Neutrophil (primary cell): Measurements from ENCODE around the gene NKRF.
"Not testable (repeated sequence)": the region's sequence is repeated elsewhere in the genome, so short reads cannot be mapped to it uniquely, and the experiment has no call there.

ENCODE experiments used
- H3K27ac ChIP-seq: fragments of 200-600 bp; sonication (generic); 2 replicates; pipeline ENCODE4 v1.5.1; 2016; ENCODE audit warnings: mild to moderate bottlenecking, moderate library complexity
- H3K27me3 ChIP-seq: fragments of 200-600 bp; sonication (generic); 2 replicates; pipeline ENCODE4 v1.6.0; 2016; ENCODE audit warnings: mild to moderate bottlenecking
- H3K36me3 ChIP-seq: fragments of 200-600 bp; sonication (generic); 2 replicates; pipeline ENCODE4 v1.5.1; 2017
- H3K4me1 ChIP-seq, 2 experiments: fragments of 200-600 bp in 1 of 2; sonication (generic) in 1 of 2; 1 replicate in 1 of 2; 2 replicates in 1 of 2; pipeline versions ENCODE4 v1.5.1 to v1.6.1; 2013 to 2016; ENCODE audit warnings: low read depth in 1 of 2, low read length in 1 of 2, mild to moderate bottlenecking in 1 of 2, moderate library complexity in 1 of 2; ENCODE audit not compliant: control insufficient read depth in 1 of 2, insufficient read depth in 1 of 2
- H3K4me3 ChIP-seq, 2 experiments: fragments of 200-600 bp in 1 of 2; sonication (generic) in 1 of 2; 1 replicate in 1 of 2; 2 replicates in 1 of 2; pipeline ENCODE4 v1.5.1; 2013 to 2016; ENCODE audit warnings: low read depth in 1 of 2, low read length in 1 of 2, mild to moderate bottlenecking in 1 of 2, moderate library complexity in 1 of 2
- H3K9me3 ChIP-seq: fragments of 200-600 bp; sonication (generic); 2 replicates; pipeline ENCODE4 v1.5.1; 2016
- CTCF ChIP-seq: fragments of 200-600 bp; sonication (generic); IDR thresholded peaks from 2 replicates; pipeline ENCODE4 v1.5.1; 2016; ENCODE audit warnings: antibody characterized with exemption

NKRF gene

GRCh38 chrX:119647089-119647488 is 40.9 kb upstream of the NKRF start:
- no peak overlapping the region for H3K4me3 ChIP-seq
- TF ChIP-seq CTCF = no peak
- peaks cover 4% of the 10 kb centered on the region in 2 experiments for H3K4me1 ChIP-seq
- no peaks in the 10 kb centered on the region for H3K27me3 ChIP-seq
- H3K9me3 ChIP-seq = no peaks in the 10 kb centered on the region
- peaks cover 28% of the 10 kb centered on the region for H3K36me3 ChIP-seq
- no peak overlapping the region for H3K27ac ChIP-seq

- Histone ChIP-seq H3K9me3 (no peaks in the 10 kb centered on the region), H3K27me3 (no peaks in the 10 kb centered on the region), H3K4me1 (peaks cover 4 to 9% of the 10 kb centered on the region in 2 experiments), H3K36me3 (peaks cover 25% of the 10 kb centered on the region), H3K4me3 (no peak overlapping the region), H3K27ac (no peak overlapping the region)
- TF ChIP-seq CTCF = no peak
Measured at GRCh38 chrX:119646515-119646914, 40.3 kb upstream of the NKRF start.

GRCh38 chrX:119643696-119644095 is 37.5 kb upstream of the NKRF start:
- no peak for TF ChIP-seq CTCF
- Histone ChIP-seq H3K36me3 (peaks cover 8% of the 10 kb centered on the region), H3K4me3 (no peak overlapping the region), H3K9me3 (no peaks in the 10 kb centered on the region), H3K4me1 (peaks cover 17 to 24% of the 10 kb centered on the region in 2 experiments), H3K27ac (no peak overlapping the region), H3K27me3 (no peaks in the 10 kb centered on the region)

GRCh38 chrX:119640731-119641170 is 34.5 kb upstream of the NKRF start:
- no peaks in the 10 kb centered on the region for H3K27me3 ChIP-seq
- H3K4me1 ChIP-seq = peaks cover 23 to 30% of the 10 kb centered on the region in 2 experiments
- H3K9me3 ChIP-seq = no peaks in the 10 kb centered on the region
- peaks cover 12% of the 10 kb centered on the region for H3K36me3 ChIP-seq
- H3K27ac ChIP-seq = peak overlapping the region; percentile 77
- H3K4me3 ChIP-seq = peak overlapping the region in 1 of 2 experiments; percentile 20
- no peak for TF ChIP-seq CTCF

- Histone ChIP-seq H3K36me3 (peaks cover 16% of the 10 kb centered on the region), H3K4me1 (peaks cover 23 to 30% of the 10 kb centered on the region in 2 experiments), H3K27ac (peak overlapping the region; percentile 46), H3K27me3 (no peaks in the 10 kb centered on the region), H3K9me3 (no peaks in the 10 kb centered on the region), H3K4me3 (no peak overlapping the region)
- no peak for TF ChIP-seq CTCF
Measured at GRCh38 chrX:119638725-119639471, 32.7 kb upstream of the NKRF start.

GRCh38 chrX:119637421-119637820 is 31.2 kb upstream of the NKRF start:
- not testable (repeated sequence) for H3K27ac ChIP-seq, H3K27me3 ChIP-seq, H3K4me3 ChIP-seq, H3K9me3 ChIP-seq
- Histone ChIP-seq H3K4me1 (peaks cover 22 to 29% of the 10 kb centered on the region in 2 experiments), H3K36me3 (peaks cover 22% of the 10 kb centered on the region)
